Anterior cingulate cortex (tissue), 58 donors: Measurements from ENCODE around the gene POMC.
"Not testable (repeated sequence)": the region's sequence is repeated elsewhere in the genome, so short reads cannot be mapped to it uniquely, and the experiment has no call there.

Experiments
- DNase-seq, 58 donors: peaks; one replicate each; lab custom pipeline; 2025; lab: John Stamatoyannopoulos, UW

The POMC gene

DNA sequence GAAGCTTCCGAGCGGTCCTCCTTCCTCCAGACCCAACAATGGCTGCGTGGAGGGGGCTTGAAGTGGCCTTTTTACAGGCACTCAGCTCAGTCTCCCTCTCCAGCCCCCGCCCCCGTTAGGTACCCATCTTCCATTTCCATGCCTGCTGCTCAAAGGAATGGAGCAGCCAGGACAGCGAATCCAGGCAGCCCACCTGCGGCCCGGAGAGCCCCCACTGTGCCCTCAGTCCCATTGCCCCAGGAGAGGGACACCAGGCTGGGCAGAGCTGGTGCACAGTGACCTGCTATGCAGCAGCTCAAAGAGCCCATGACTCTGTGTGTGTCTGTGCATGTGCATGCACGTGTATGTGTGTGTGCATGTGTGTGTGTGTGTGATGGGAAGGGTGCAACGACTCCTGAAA is 10.6 kb upstream of the POMC start:
- no peak for DNase-seq

DNA sequence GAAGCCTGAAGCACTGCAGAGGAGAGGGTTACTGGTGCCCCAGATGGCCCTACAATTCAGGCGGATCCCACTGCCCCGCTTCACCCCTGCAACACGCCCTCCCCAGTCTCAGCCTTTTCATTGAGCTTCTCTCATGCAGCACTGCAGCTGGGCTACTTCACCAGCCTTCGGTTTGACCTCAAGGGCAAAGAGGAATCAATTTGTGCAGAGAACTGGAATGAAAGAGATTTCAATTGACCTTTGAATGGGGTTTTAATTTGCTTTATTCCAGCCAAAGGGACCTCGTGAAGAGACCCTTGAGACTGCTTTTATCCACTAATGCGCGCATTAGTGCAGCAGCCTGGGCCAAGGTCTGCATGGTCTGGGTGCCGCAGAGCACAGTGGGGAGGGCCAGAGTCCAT is 8.8 kb upstream of the POMC start:
- DNase-seq = no peak

DNA sequence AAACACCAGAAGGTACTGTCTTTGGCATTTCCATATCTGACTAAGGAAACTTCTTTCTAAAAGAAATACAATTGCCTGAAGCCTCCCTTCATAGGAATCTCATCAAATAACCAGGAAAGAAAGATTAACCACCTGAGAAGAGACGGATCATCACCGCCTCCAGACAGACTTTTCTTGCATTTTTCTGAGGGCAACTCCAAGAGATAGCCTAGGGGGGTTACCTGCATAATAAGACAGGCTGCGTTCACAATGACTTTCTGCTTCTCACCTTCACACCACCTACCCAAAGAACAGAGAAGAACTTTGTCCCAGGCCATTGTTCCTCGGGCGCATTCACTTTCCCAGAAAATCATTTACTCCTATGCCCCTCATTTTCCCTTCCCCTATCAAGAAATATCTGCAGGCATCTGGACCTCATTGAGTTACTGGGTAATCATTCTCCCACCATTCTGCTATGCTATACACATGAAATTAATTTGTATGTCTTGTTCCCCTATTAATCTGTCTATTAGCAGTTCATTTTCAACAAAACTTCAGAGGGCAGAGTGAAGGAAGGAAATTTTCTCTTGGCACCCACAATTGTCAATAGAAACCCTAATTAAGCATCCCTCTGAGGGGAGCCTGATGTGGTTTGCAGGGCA is 8.3 kb upstream of the POMC start:
- DNase-seq = no peak

DNA sequence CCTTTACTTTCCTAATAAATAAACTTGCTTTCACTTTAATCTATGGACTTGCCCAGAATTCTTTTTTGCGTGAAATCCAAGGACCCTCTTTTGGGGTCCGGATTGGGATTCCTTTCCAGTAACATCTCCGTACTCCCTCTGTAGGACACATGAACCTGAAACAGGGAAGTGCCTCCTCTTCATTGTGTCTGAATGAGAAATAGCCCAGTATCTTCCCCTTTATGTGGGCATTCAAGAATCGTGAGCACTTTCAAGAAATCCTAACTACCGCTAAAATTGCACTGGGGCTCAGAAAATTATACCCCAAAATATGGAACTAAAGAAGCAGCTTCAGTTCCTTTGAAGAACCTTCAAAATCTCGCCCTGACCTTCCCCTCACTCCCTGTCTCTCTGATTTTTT is 7.8 kb upstream of the POMC start:
- DNase-seq = no peak

DNA sequence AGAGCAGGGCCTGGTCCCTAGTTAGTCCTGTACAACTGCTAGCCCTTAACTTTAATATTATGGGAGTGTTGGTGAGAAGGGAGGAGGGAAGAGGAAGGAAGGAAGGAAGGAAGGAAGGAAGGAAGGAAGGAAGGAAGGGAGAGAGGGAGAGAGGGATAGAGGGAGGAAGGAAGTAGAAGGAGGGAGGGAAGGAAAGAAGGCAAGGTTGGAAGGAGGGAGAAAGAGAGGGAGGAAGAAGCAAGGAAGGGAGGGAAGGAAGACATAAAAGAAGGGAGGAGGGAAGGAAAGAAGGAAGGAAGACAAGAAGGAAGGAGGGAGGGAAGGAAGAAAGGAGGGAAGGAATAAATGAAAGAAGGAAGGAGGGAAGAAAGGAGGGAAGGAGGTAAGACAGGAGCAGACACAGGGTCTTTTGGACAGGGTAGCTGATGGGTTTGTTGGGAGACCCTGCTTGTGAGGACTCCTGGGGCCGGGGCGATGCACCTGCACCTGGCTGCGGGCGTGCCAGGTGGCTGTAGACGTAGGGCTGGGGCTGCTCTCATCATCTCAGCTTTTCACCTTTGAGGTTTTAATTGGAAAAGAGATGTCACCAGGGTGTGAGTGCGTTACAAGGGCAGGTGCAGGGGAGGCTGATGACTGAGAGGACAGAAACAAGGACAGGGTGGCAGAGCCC is 5.9 kb upstream of the POMC start:
- DNase-seq = no peak

DNA sequence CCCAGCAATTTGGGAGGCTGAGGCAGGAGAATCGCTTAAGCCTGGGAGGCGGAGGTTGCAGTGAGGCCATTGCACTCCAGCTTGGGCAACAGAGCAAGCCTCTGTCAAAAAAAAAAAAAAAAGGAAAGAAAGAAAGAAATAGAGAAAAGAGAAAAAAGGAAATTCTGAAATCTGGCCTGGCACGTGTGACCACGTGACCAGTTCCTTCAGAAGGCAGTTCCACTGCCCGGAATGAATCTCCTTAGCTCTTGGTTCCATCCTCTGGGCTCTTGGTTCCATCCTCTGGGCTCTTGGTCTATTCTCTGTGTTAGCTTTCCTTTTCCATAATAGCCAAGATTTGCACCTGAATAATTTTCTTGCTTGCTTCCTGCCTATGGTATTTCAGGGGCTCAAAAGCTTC is 5.3 kb upstream of the POMC start:
- no peak for DNase-seq

DNA sequence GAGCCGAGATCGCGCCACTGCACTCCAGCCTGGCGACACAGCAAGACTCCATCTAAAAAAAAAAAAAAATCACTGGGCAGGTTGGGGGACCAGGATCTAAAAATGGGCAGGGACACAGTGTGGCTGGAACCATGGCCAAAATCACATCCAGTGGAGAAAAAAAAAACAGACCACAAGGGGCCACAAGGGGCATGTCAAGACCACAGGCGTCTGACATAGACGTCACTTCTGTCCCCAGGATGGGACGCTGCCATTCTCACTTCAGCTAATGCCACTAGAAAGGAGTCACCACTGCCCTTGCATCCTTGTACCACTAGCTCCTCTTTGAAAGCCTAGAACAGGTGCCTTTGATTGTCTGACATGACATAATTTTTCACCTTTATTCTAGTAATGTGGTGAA is 2.5 kb upstream of the POMC start:
- no peak for DNase-seq

DNA sequence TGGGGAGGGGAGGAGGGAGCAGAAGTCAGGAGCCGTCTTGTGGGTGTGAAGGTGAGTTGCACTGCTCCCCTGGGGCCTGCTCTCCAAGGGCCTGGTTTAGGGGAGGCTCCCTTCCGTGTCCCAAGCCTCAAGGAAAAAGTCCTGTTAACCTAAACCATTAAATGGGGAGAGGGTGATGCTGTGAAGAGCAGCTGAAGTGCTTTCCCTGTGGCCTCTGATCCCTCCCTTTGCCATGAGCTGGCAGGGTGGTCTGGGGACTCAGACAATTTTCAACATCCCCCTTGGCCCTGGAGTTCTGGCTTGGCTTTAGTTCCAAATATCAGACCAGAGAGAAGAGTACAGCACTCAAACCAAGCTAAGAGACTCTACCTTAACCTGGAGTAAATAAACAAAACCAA is 692 bp upstream of the POMC start:
- no peak for DNase-seq

DNA sequence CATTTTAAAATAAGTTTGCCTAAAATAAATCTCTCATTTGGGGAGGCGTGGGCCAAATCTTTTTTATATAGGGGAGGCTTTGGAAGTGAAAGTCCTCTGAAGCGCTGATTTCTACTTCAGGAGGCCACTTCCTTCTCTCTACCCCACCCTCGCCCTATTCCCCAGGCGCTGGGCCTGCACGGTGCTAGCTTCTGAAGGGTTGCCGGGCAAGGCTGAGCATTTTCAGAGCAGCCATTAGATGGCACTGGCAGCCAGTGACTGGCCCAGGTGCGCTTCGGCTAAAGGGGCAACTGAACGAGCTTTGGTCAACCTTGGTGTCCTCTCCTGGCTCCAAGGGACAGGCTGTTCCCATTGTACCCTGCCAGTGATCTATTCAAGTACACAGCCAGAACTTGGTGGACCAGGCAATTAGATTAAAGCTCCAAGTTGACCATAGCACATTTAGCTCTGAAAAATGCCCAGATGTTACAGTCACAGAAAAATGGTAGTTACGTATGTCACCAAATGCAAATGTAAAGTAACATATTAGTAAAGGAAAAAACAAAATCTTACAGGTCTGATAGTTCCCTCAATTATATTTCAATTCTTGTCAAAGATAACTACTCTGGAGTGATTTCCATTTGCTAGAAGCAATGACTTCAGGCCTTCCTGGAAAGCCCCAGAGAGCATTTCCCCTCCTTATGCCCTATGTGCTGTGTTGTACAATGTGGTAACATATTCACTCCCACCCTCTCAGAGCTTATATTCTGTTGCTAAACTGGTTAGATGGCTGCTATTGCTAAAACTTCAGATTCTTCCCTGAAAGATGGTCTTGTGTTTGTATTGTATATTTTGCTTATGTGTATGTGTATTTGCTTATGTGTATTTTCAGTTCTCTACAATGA is 2.1 kb downstream of the POMC start:
- peak in 18 of 58 donors; percentile 3 to 44 (median 20) for DNase-seq

DNA sequence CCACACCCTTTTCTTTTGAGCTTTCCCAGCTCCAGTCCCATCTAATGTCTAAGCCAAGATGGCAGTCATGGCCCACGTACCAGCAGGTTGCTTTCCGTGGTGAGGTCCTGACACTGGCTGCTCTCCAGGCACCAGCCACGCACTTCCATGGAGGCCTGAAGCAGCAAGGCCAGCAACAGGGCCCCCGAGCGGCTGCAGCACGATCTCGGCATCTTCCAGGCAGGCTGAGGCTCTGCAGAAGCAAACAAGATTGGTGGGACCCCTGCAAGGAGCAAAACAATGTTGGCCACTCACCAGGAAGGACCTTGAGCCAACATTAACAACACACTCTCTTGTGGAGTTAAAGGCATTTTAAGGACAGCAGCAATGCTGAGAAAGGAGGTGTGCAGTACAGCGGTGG is 3.8 kb downstream of the POMC start:
- DNase-seq = no peak

DNA sequence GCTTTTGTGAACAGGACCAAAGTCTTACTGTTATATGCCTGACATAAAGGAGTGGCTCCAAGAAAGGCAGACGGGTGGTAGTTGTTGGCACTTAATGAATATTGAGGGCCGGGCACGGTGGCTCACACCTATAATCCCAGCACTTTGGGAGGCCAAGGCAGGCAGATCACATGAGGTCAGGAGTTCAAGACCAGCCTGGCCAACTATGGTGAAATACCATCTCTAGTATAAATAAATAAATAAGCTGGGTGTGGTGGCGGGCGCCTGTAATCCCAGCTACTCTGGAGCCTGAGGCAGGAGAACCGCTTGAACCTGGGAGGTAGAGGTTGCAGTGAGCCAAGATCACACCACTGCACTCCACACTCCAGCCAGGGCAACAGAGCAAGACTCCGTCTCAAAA is 6.3 kb downstream of the POMC start:
- not testable (repeated sequence) for DNase-seq

DNA sequence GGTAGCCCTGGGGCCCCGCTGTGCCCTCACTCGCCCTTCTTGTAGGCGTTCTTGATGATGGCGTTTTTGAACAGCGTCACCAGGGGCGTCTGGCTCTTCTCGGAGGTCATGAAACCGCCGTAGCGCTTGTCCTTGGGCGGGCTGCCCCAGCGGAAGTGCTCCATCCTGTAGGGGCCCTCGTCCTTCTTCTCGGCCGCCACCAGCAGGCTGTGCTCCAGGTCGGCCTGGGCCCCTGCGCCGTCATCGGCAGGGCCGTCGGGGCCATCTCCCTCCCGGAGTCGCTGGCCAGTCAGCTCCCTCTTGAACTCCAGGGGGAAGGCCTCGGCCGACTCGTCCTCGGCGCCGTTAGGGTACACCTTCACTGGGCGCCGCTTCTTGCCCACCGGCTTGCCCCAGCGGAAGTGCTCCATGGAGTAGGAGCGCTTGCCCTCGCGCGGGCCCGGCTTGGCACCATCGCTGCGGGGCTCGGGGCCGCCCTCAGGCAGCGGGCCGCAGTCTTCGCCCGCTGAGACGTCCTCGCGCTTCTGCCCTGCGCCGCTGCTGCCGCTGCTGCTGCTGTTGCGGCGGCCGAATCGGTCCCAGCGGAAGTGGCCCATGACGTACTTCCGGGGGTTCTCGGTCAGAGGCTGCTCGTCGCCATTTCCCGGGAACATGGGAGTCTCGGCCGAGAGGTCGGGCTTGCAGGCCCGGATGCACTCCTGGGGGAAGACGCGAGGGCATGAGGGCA is 7.2 kb downstream of the POMC start:
- peak in 12 of 58 donors; percentile 2 to 47 (median 12) for DNase-seq

DNA sequence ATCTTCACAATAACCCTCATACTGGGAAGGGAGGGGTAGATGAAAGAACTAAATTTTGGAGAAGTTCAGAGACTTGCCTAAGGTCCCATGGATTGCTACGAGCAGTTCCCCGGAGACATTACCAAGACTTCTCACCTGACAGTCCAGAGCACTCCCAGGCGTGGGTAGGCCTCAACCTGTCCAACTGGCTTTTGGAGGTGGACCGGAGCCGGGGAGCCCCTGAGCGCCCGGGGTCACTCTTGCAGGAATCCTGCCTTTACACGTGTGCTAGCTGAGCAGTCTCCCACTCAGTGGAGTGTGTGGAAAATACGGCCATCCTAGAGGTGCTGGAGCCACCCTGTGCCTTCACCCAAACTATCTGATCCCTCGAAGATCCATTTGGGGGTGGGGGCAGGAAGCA is 8.0 kb downstream of the POMC start:
- DNase-seq = no peak

DNA sequence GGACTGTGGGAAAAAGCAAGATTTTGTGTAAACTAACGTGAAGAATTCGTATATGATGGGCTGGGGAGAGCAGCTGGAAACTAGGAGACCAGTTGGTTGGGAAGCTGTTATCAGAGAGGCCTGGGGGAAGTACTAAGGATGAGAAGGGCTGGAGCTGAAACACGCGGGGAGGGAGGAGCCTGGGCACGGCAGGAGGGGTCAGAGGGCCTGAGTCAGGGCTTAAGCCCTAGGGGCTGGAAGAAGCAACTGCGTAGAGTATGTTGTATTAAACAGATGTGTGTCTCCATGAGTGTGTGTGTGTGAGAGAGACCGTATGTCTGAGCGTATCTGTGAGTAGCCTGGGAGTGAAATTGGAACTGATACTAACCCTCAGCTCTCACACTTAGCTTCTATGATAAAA is 8.4 kb downstream of the POMC start:
- no peak for DNase-seq

DNA sequence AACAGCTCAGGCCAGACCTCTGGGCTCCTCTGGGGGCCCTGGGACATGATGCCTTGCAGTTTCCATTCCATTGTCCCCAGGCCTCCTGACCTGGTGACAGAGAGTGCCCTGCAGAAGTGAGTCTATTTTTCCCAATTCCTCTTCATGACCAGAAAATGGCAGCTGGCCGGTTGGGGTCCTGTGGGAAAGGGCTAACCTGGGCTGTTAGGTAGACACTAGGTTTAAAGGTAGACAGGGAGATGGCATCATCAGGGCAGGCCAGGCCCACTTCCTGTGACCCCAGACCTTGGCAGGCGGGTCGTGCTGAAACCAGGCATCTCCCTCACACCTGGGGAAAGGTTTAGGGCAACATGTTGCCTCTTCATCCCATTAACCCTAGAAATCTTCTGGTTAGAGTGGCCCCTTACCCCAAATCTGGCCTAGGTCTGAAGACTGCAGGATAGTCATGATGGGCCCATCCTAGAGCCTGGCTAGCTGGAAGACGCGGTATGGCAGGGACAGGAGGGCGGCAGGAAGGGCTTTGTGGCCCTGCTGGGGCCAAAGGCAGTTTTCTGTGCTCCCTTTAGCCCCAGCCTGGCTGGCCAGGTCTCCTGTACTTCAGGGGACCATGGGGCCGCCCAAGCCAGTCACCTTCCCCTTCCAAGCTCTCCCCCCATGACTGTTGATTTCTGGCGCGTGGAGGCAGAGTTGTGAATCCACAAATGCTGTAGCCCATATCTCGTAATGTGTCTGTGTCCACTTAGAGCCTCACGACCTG is 10.1 kb downstream of the POMC start:
- no peak for DNase-seq

DNA sequence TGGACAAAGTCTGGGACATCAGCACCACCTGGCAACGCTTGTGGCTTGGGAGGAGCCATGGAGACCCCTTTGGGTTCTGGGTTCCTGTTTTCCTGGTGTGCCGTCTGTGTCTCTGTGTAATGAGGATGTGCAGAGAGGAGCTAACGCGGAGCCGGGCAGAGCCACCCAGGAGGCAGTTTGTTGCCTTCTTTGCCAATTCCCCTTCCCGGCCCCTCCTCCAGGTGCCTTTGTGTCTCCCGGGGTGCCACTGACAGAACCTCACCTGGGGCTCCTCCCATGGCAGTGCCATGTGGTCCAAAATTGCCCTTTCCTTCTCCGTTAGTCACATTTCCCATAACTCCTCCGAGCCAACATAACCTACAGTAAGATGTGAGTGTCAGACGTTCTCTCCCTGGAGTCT is 13.0 kb downstream of the POMC start:
- DNase-seq = no peak

DNA sequence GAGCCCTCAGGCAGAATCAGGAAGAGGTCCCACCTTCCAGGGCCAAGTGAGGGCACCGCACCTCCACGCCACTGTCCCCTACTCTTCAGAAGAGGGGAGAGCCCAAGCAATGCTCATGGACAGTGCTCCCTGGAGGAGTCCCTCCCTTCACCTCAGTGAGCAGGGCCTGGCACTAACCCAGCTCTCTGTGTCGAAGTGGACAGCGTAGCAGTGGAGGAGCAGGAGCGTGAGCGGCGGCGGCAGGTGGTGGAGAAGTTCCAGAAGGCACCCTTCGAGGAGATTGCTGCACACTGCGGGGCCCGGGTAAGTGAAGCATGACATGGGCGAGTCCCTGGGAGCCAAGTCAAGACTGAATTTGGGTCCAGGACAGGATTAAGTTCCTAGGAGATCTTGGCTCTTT is 16.7 kb downstream of the POMC start:
- DNase-seq = peak in 2 of 58 donors; percentile 7 to 10

DNA sequence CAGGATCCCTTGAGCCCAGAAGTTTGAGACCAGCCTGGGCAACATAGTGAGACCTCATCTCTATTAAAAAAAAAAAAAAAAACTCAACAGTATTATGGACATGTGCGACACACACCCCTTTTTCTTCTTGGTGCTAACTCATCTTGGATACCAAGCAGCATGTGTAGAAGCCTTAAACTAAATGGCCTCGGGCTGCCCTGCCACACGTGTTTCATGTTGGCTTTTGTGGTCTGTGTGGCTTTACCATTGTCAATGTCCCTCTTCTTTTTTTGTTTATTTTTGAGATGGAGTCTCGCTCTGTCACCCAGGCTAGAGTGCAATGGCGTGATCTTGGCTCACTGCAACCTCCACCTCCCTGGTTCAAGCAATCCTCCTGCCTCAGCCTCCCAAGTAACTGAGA is 17.4 kb downstream of the POMC start:
- not testable (repeated sequence) for DNase-seq

DNA sequence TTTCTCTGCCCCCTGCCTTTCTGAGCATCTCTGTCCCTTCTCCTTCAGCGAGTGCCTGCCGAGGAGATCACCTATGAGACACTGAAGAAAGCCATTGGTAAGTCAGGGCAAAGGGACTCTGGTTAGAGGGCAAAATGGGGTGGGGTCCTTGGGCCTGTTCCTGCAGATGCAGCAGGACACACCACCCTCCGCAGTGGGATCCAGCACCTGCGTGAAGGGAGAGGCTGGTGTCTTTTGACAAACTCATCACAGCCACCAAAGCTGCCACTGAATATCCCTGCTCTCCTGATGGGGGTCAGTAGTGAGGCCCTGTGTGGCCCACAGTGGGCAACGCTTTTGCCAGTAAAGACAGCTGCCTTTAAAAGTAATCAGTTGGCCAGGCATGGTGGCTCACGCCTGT is 18.7 kb downstream of the POMC start:
- no peak for DNase-seq

DNA sequence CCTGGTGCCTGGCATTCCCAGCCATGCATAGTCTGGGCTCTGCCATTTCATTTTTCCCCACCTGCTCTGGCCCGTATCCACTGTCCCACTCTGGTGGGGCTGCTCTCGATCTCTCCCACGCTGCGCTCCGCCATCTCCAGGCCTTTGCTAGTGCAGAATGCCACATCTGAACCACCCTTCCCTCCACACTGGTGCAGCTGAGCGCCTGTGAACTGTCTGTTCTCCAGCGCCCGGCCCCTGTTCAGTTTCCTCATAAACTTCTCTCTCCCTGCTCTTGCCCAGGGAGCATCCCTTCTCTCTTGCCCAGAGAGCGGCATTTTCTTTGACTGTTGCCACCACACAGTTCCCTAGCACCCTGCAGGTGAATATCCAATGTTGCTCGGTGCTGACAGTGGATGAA is 21.5 kb downstream of the POMC start:
- DNase-seq = no peak
